ENCODE data around the gene SIRPA.

Gene SIRPA

GRCh38 chr20:1945134-1945618 lies 50.0 kb downstream of the SIRPA start:
- H3K27ac ChIP-seq (replicated peaks): peak overlapping the region; percentile 82
- no peak for TF ChIP-seq SPI1 (IDR thresholded peaks at IDR 0.05; ENCODE audit: borderline replicate concordance, low read depth)
- TF ChIP-seq POLR2AphosphoS5 (IDR thresholded peaks at IDR 0.05; ENCODE audit: low read depth): peak; percentile 68
- no peak for TF ChIP-seq GABPA (IDR thresholded peaks at IDR 0.05; ENCODE audit: low read depth)
- TF ChIP-seq CTCF (IDR thresholded peaks at IDR 0.05; ENCODE audit: insufficient read depth, low read length): no peak
- TF ChIP-seq REST (IDR thresholded peaks at IDR 0.05; ENCODE audit: insufficient replicate concordance, low read depth): peak; percentile 37
- no peak overlapping the region for H3K4me3 ChIP-seq (replicated peaks; ENCODE audit: insufficient read depth, low read length)
- no peaks in the 10 kb centered on the region for H3K27me3 ChIP-seq (ENCODE audit: insufficient read depth, poor library complexity, severe bottlenecking)
- peak; percentile 95 for DNase-seq (ENCODE audit: low read depth in 1 of 2, low spot score in 1 of 2)

GRCh38 chr20:1945660-1946059 lies 50.5 kb downstream of the SIRPA start:
- TF ChIP-seq CTCF (IDR thresholded peaks at IDR 0.05; ENCODE audit: insufficient read depth, low read length) (no peak), SPI1 (IDR thresholded peaks at IDR 0.05; ENCODE audit: borderline replicate concordance, low read depth) (peak; percentile 62; the same call in 1 of the 2 replicates), POLR2AphosphoS5 (IDR thresholded peaks at IDR 0.05; ENCODE audit: low read depth) (no peak), GABPA (IDR thresholded peaks at IDR 0.05; ENCODE audit: low read depth) (no peak)
- Histone ChIP-seq H3K27ac (replicated peaks) (peak overlapping the region; percentile 82), H3K27me3 (ENCODE audit: insufficient read depth, poor library complexity, severe bottlenecking) (no peaks in the 10 kb centered on the region), H3K4me3 (replicated peaks; ENCODE audit: insufficient read depth, low read length) (no peak overlapping the region)
- no peak for DNase-seq (ENCODE audit: low read depth in 1 of 2, low spot score in 1 of 2)

DNA sequence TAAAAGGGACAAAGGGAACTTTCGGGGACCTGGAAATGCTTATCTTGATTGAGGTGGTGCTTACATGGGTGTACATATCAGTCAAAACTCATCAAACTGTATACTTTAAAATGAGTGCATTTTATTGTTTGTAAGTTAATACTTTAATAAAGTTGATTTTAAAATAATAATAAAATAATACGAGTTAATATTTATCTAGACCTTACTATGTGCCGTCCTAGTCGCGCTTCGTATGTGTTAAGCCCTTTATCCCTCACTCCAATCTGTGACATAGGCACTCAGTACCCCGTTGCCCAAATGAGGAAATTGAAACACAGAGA lies 51.2 kb downstream of the SIRPA start:
- H3K27ac ChIP-seq (replicated peaks): peak overlapping the region; percentile 82
- H3K4me3 ChIP-seq (replicated peaks; ENCODE audit: insufficient read depth, low read length): no peak overlapping the region
- TF ChIP-seq REST (IDR thresholded peaks at IDR 0.05; ENCODE audit: insufficient replicate concordance, low read depth): no peak
- no peak for DNase-seq (ENCODE audit: low read depth in 1 of 2, low spot score in 1 of 2)
- no peaks in the 10 kb centered on the region for H3K27me3 ChIP-seq (ENCODE audit: insufficient read depth, poor library complexity, severe bottlenecking)

DNA sequence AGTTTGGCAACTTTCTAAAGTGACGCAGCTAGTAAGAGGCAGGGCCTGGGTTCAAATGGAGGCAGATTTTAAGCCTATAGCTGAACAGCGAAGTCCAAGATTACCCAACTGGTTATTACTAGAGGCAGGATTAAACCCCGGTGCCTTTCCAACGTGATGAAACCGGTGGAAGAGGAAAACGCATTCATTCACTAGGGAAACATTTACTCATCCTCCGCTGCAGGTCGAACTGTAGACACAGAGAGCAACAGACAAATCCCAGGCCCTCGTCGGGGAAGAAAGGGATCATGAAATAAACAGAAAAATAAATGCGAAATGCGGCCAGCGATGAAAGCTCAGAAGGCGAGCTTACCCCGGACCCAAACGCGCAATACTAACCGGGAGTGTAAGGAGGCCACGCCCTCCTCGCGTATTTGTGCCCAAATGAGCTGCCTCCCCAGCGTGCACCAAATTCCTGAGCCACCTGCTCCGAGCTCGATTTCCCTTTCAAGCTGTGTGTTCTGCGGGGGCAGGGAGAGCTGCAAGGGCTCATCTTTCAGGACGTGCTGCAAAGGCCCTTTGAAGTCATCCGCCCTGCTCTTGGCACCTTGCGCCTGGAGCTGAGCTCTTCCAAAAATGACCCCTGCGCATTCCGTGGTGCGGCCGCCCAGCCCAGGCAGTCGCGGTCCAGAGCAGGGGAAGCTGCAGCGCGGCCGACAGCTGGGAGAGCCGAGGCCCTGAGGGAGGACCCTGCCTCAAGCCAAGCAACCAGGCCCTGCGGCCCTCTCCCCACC lies 51.7 kb downstream of the SIRPA start:
- TF ChIP-seq POLR2AphosphoS5 (IDR thresholded peaks at IDR 0.05; ENCODE audit: low read depth) (no peak), SPI1 (IDR thresholded peaks at IDR 0.05; ENCODE audit: borderline replicate concordance, low read depth) (no peak), CTCF (IDR thresholded peaks at IDR 0.05; ENCODE audit: insufficient read depth, low read length) (no peak), GABPA (IDR thresholded peaks at IDR 0.05; ENCODE audit: low read depth) (no peak), REST (IDR thresholded peaks at IDR 0.05; ENCODE audit: insufficient replicate concordance, low read depth) (no peak)
- H3K27ac ChIP-seq (replicated peaks): peak overlapping the region; percentile 43
- peak in 1 of 2 experiments; percentile 74 for DNase-seq (ENCODE audit: low read depth in 1 of 2, low spot score in 1 of 2)
- no peak overlapping the region for H3K4me3 ChIP-seq (replicated peaks; ENCODE audit: insufficient read depth, low read length)
- H3K27me3 ChIP-seq (ENCODE audit: insufficient read depth, poor library complexity, severe bottlenecking): no peaks in the 10 kb centered on the region

Data from HL-60 (cell line).